Calu3 (cell line): ENCODE data around the gene APBA1. TPM values are rescaled to one million over a fixed set of nuclear protein-coding genes. Genes with fewer than 3 reads are reported as not detected.

Experiments used
- BruUV-seq: library from RNA; stranded (reverse); fragments of 400-500 nt; replicated peaks from 2 replicates; lab custom pipeline; 2021; lab: Mats Ljungman, UMichigan
- CTCF ChIA-PET: fragments of 300-600 bp; sonication (Branson Sonifier 250); formaldehyde crosslinking; loops from one replicate; lab custom pipeline; 2022; ENCODE audit warnings: antibody characterized with exemption; lab: Charles Lee
- DNase-seq: peaks from one replicate; pipeline ENCODE4 v3.0.0; 2022
- H3K27ac Mint-ChIP-seq: one replicate; pipeline ENCODE4 v1.8.0; 2022; ENCODE audit warnings: mixed read lengths; ENCODE audit not compliant: unreplicated experiment
- H3K27me3 Mint-ChIP-seq: one replicate; pipeline ENCODE4 v1.8.0; 2022; ENCODE audit warnings: mixed read lengths; ENCODE audit not compliant: unreplicated experiment
- H3K36me3 Mint-ChIP-seq: one replicate; pipeline ENCODE4 v1.8.0; 2022; ENCODE audit warnings: mild to moderate bottlenecking, moderate library complexity, mixed read lengths; ENCODE audit not compliant: insufficient read depth, unreplicated experiment
- H3K4me1 Mint-ChIP-seq: one replicate; pipeline ENCODE4 v1.8.0; 2022; ENCODE audit warnings: mild to moderate bottlenecking, low read depth, mixed read lengths; ENCODE audit not compliant: unreplicated experiment
- H3K4me3 Mint-ChIP-seq: one replicate; pipeline ENCODE4 v1.8.0; 2022; ENCODE audit warnings: mild to moderate bottlenecking, low read depth, moderate library complexity, mixed read lengths; ENCODE audit not compliant: unreplicated experiment
- H3K9me3 Mint-ChIP-seq: one replicate; pipeline ENCODE4 v1.8.0; 2022; ENCODE audit warnings: low read depth, mixed read lengths; ENCODE audit not compliant: unreplicated experiment
- CTCF ChIP-seq: fragments of 200-600 bp; IDR thresholded peaks from one replicate; pipeline ENCODE4 v1.8.0; 2022; ENCODE audit warnings: antibody characterized with exemption; ENCODE audit not compliant: unreplicated experiment
- intact Hi-C: fragments of 100-400 bp; cut with micrococcal nuclease; formaldehyde crosslinking; loops from one replicate; pipeline ENCODE4 v1.10.0; 2022; ENCODE audit not compliant: unreplicated experiment
- total RNA-seq: library from RNA; stranded (reverse); gene quantifications from 2 replicates; pipeline ENCODE4 v1.2.3, GENCODE V29; 2022

APBA1 gene
- total RNA-seq, 1 experiment from 2014 or later = 4.4 TPM

- Mint-ChIP-seq H3K4me1 (peaks cover 5% of the 10 kb centered on the region), H3K27ac (no peak overlapping the region), H3K27me3 (no peaks in the 10 kb centered on the region), H3K36me3 (no peaks in the 10 kb centered on the region), H3K4me3 (no peak overlapping the region), H3K9me3 (no peaks in the 10 kb centered on the region)
- no peak for TF ChIP-seq CTCF
- intact Hi-C loops = no loop called here
- no peak for DNase-seq
- CTCF ChIA-PET = no interaction called here
- no TSS peak for BruUV-seq
Observed at GRCh38 chr9:69564557-69564956, 107.6 kb downstream of the APBA1 start.

- no TSS peak for BruUV-seq
- TF ChIP-seq CTCF = no peak
- Mint-ChIP-seq H3K27ac (no peak overlapping the region), H3K36me3 (no peaks in the 10 kb centered on the region), H3K4me1 (peaks cover 8% of the 10 kb centered on the region), H3K27me3 (no peaks in the 10 kb centered on the region), H3K4me3 (no peak overlapping the region), H3K9me3 (no peaks in the 10 kb centered on the region)
- DNase-seq = no peak
- CTCF ChIA-PET = no interaction called here
- intact Hi-C loops = loop anchor here (10.0 kb wide), 2 partner anchors 116 to 366 kb away; partner anchors contain the start of gene APBA1
Observed at GRCh38 chr9:69559126-69559525, 113.0 kb downstream of the APBA1 start.

GRCh38 chr9:69556707-69557106, 115.5 kb downstream of the APBA1 start:
- no peak overlapping the region for H3K4me3 Mint-ChIP-seq
- H3K9me3 Mint-ChIP-seq = no peaks in the 10 kb centered on the region
- peaks cover 8% of the 10 kb centered on the region for H3K4me1 Mint-ChIP-seq
- no peak overlapping the region for H3K27ac Mint-ChIP-seq
- CTCF ChIA-PET = interaction anchor here (0.6 kb wide), 1 partner anchor 54 kb away, joined by 3 read pairs; no protein-coding TSS in a partner anchor
- no TSS peak for BruUV-seq
- H3K36me3 Mint-ChIP-seq = no peaks in the 10 kb centered on the region
- no peak for TF ChIP-seq CTCF
- intact Hi-C loops = loop anchor here (10.0 kb wide), 2 partner anchors 118 to 368 kb away; partner anchors contain the start of gene APBA1
- H3K27me3 Mint-ChIP-seq = no peaks in the 10 kb centered on the region
- no peak for DNase-seq

- no peak for DNase-seq
- H3K36me3 Mint-ChIP-seq = no peaks in the 10 kb centered on the region
- H3K27me3 Mint-ChIP-seq = no peaks in the 10 kb centered on the region
- intact Hi-C loops = loop anchor here (10.0 kb wide), 2 partner anchors 119 to 369 kb away; partner anchors contain the start of gene APBA1
- no peak overlapping the region for H3K4me3 Mint-ChIP-seq
- no peak for TF ChIP-seq CTCF
- H3K9me3 Mint-ChIP-seq = no peaks in the 10 kb centered on the region
- H3K27ac Mint-ChIP-seq = no peak overlapping the region
- H3K4me1 Mint-ChIP-seq = peaks cover 8% of the 10 kb centered on the region
- BruUV-seq = no TSS peak
- CTCF ChIA-PET = no interaction called here
Observed at GRCh38 chr9:69555802-69556201, 116.4 kb downstream of the APBA1 start.
